Measurements from ENCODE around the gene WBP1L. TPM values are rescaled to one million over a fixed set of nuclear protein-coding genes. Genes with fewer than 3 reads are reported as not detected.

The WBP1L gene
- total and polyA plus RNA-seq, 4 donors: 12.3 to 43.6 (median 27.6) TPM

DNA sequence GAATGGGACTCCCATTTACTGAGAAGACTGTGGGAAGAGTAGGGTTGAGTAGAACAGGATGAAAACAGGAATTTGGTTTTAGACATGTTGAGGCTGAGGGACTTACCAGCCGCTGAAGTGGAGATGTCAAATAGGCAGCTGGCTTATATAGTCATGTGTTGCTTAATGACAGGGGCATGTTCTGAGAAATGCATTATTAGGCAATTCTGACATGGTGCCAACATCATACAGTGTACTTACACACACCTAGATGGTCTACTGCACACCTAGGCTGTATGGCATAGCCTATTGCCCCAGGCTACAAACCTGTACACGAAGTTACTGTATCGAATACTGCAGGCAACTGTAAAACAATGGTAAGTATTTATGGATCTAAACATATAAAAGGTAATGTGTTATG lies 47.0 kb upstream of the WBP1L start:
- TF ChIP-seq TAF1 (conservative IDR thresholded peaks at IDR 0.05): no peak
- no peak for TF ChIP-seq YY1 (IDR thresholded peaks at IDR 0.05)
- no peak for TF ChIP-seq RAD21 (IDR thresholded peaks at IDR 0.05)
- TF ChIP-seq FOXA1 (IDR thresholded peaks at IDR 0.05): no peak
- TF ChIP-seq, protein P1, sequence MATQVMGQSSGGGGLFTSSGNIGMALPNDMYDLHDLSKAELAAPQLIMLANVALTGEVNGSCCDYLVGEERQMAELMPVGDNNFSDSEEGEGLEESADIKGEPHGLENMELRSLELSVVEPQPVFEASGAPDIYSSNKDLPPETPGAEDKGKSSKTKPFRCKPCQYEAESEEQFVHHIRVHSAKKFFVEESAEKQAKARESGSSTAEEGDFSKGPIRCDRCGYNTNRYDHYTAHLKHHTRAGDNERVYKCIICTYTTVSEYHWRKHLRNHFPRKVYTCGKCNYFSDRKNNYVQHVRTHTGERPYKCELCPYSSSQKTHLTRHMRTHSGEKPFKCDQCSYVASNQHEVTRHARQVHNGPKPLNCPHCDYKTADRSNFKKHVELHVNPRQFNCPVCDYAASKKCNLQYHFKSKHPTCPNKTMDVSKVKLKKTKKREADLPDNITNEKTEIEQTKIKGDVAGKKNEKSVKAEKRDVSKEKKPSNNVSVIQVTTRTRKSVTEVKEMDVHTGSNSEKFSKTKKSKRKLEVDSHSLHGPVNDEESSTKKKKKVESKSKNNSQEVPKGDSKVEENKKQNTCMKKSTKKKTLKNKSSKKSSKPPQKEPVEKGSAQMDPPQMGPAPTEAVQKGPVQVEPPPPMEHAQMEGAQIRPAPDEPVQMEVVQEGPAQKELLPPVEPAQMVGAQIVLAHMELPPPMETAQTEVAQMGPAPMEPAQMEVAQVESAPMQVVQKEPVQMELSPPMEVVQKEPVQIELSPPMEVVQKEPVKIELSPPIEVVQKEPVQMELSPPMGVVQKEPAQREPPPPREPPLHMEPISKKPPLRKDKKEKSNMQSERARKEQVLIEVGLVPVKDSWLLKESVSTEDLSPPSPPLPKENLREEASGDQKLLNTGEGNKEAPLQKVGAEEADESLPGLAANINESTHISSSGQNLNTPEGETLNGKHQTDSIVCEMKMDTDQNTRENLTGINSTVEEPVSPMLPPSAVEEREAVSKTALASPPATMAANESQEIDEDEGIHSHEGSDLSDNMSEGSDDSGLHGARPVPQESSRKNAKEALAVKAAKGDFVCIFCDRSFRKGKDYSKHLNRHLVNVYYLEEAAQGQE (IDR thresholded peaks at IDR 0.05): no peak
- TF ChIP-seq FOXA2 (IDR thresholded peaks at IDR 0.05): no peak
- no peak for TF ChIP-seq HNF4G (IDR thresholded peaks at IDR 0.05)
- TF ChIP-seq, protein P2, sequence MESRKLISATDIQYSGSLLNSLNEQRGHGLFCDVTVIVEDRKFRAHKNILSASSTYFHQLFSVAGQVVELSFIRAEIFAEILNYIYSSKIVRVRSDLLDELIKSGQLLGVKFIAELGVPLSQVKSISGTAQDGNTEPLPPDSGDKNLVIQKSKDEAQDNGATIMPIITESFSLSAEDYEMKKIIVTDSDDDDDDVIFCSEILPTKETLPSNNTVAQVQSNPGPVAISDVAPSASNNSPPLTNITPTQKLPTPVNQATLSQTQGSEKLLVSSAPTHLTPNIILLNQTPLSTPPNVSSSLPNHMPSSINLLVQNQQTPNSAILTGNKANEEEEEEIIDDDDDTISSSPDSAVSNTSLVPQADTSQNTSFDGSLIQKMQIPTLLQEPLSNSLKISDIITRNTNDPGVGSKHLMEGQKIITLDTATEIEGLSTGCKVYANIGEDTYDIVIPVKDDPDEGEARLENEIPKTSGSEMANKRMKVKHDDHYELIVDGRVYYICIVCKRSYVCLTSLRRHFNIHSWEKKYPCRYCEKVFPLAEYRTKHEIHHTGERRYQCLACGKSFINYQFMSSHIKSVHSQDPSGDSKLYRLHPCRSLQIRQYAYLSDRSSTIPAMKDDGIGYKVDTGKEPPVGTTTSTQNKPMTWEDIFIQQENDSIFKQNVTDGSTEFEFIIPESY (IDR thresholded peaks at IDR 0.05): no peak
- TF ChIP-seq HNF4A (conservative IDR thresholded peaks at IDR 0.05): no peak

DNA sequence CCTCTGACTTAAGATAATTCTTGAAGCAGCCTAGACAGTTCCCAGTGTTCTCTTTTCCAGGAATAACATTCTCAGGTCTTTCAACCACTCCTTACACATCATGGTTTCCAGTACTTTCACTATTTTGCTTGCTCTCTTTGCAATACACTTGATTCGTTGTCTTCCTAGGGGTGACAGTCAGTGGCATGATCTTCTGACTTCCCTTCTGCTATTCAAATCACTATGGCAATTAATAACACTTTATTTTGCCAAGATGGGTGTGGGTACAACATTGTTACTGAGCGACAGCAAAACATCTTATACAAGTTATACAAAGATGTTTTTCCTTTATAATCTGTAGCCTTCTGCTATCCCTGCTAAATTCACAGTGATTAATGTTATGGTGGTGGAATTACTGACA lies 44.9 kb upstream of the WBP1L start:
- Histone ChIP-seq H3K9ac (ENCODE audit: low read depth in 1 of 2, low read length in 2 of 2) (no peak overlapping the region), H3K4me3 (ENCODE audit: low read depth in 1 of 3, low read length in 3 of 3) (no peak overlapping the region), H3K4me1 (ENCODE audit: control insufficient read depth in 4 of 4, insufficient read depth in 4 of 4, low read length in 3 of 4) (no peaks in the 10 kb centered on the region), H3K9me3 (ENCODE audit: control insufficient read depth in 4 of 4, low read length in 3 of 4) (no peaks in the 10 kb centered on the region), H3K36me3 (ENCODE audit: control insufficient read depth in 4 of 4, insufficient read depth in 3 of 4, low read depth in 1 of 4, low read length in 3 of 4) (peaks cover 1 to 9% (median 5%) of the 10 kb centered on the region in 4 donors), H3K27ac (ENCODE audit: low read depth in 1 of 2, low read length in 2 of 2) (no peak overlapping the region), H3K27me3 (ENCODE audit: control insufficient read depth in 4 of 4, insufficient read depth in 4 of 4, low read length in 3 of 4) (no peaks in the 10 kb centered on the region)
- WGBS: 93% methylated on average over 2 of the region's 2 CpGs
- DNase-seq (ENCODE audit: low spot score): no peak
- no peak for TF ChIP-seq NR2F2 (IDR thresholded peaks at IDR 0.05)
- no peak for TF ChIP-seq YY1 (IDR thresholded peaks at IDR 0.05)
- TF ChIP-seq GABPA (IDR thresholded peaks at IDR 0.05 in 1 of 2, conservative IDR thresholded peaks at IDR 0.05 in 1 of 2): no peak
- TF ChIP-seq, protein P3, sequence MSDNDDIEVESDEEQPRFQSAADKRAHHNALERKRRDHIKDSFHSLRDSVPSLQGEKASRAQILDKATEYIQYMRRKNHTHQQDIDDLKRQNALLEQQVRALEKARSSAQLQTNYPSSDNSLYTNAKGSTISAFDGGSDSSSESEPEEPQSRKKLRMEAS (IDR thresholded peaks at IDR 0.05): no peak
- TF ChIP-seq RAD21 (IDR thresholded peaks at IDR 0.05): no peak
- TF ChIP-seq FOXA1 (IDR thresholded peaks at IDR 0.05): no peak
- TF ChIP-seq SP1 (IDR thresholded peaks at IDR 0.05): no peak
- TF ChIP-seq JUND (IDR thresholded peaks at IDR 0.05): no peak
- TF ChIP-seq EGR1 (IDR thresholded peaks at IDR 0.05; ENCODE audit: low read depth in 2 of 2): no peak
- TF ChIP-seq, protein P1 (IDR thresholded peaks at IDR 0.05): no peak
- no peak for TF ChIP-seq RXRA (IDR thresholded peaks at IDR 0.05)
- TF ChIP-seq, protein P4, sequence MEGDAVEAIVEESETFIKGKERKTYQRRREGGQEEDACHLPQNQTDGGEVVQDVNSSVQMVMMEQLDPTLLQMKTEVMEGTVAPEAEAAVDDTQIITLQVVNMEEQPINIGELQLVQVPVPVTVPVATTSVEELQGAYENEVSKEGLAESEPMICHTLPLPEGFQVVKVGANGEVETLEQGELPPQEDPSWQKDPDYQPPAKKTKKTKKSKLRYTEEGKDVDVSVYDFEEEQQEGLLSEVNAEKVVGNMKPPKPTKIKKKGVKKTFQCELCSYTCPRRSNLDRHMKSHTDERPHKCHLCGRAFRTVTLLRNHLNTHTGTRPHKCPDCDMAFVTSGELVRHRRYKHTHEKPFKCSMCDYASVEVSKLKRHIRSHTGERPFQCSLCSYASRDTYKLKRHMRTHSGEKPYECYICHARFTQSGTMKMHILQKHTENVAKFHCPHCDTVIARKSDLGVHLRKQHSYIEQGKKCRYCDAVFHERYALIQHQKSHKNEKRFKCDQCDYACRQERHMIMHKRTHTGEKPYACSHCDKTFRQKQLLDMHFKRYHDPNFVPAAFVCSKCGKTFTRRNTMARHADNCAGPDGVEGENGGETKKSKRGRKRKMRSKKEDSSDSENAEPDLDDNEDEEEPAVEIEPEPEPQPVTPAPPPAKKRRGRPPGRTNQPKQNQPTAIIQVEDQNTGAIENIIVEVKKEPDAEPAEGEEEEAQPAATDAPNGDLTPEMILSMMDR (IDR thresholded peaks at IDR 0.05; ENCODE audit: low read depth, low read length, missing input control): no peak
- TF ChIP-seq HNF4A (conservative IDR thresholded peaks at IDR 0.05): no peak
- TF ChIP-seq, protein P2 (IDR thresholded peaks at IDR 0.05): no peak
- no peak for TF ChIP-seq FOXA2 (IDR thresholded peaks at IDR 0.05)
- TF ChIP-seq HNF4G (IDR thresholded peaks at IDR 0.05): no peak
- TF ChIP-seq TAF1 (conservative IDR thresholded peaks at IDR 0.05): no peak

More for the DNA sequence above, 47.0 kb upstream of the WBP1L start:
- no peak overlapping the region for H3K27ac ChIP-seq (ENCODE audit: low read depth in 1 of 2, low read length in 2 of 2)
- H3K4me3 ChIP-seq (ENCODE audit: low read depth in 1 of 3, low read length in 3 of 3): no peak overlapping the region
- peaks cover 1 to 9% (median 5%) of the 10 kb centered on the region in 4 donors for H3K36me3 ChIP-seq (ENCODE audit: control insufficient read depth in 4 of 4, insufficient read depth in 3 of 4, low read depth in 1 of 4, low read length in 3 of 4)
- H3K4me1 ChIP-seq (ENCODE audit: control insufficient read depth in 4 of 4, insufficient read depth in 4 of 4, low read length in 3 of 4): no peaks in the 10 kb centered on the region
- no peaks in the 10 kb centered on the region for H3K9me3 ChIP-seq (ENCODE audit: control insufficient read depth in 4 of 4, low read length in 3 of 4)
- DNase-seq (ENCODE audit: low spot score): no peak
- H3K27me3 ChIP-seq (ENCODE audit: control insufficient read depth in 4 of 4, insufficient read depth in 4 of 4, low read length in 3 of 4): no peaks in the 10 kb centered on the region
- 91% methylated on average over 3 of the region's 3 CpGs for WGBS
- no peak overlapping the region for H3K9ac ChIP-seq (ENCODE audit: low read depth in 1 of 2, low read length in 2 of 2)

Measured in liver (tissue), 9 donors.